Esophagus muscularis mucosa (tissue), 4 donors: ENCODE results near the gene ZNF45. TPM values are rescaled to one million over a fixed set of nuclear protein-coding genes. Genes with fewer than 3 reads are reported as not detected.
"Not testable (repeated sequence)": the region's sequence is repeated elsewhere in the genome, so short reads cannot be mapped to it uniquely, and the experiment has no call there.

ENCODE experiments used
- DNase-seq: peaks from one replicate; pipeline ENCODE4 v3.0.0-alpha.2; 2017; ENCODE audit errors: extremely low spot score
- H3K27ac ChIP-seq, 4 donors: fragments of 200-600 bp; sonication (generic); replicated peaks in 1 of 4; 1 replicate in 3 of 4; 2 replicates in 1 of 4; pipeline ENCODE4 v1.5.1; 2016 to 2019; ENCODE audit warnings: mild to moderate bottlenecking in 1 of 4
- H3K27me3 ChIP-seq, 4 donors: fragments of 200-600 bp; sonication (generic); one replicate each; pipeline versions ENCODE4 v1.5.1 to v1.6.0; 2016 to 2019
- H3K36me3 ChIP-seq, 4 donors: fragments of 200-600 bp; sonication (generic); one replicate each; pipeline ENCODE4 v1.5.1; 2016 to 2019
- H3K4me1 ChIP-seq, 4 donors: fragments of 200-600 bp; sonication (generic); one replicate each; pipeline ENCODE4 v1.5.1; 2016 to 2019
- H3K4me3 ChIP-seq, 4 donors: fragments of 200-600 bp; sonication (generic); 1 replicate in 2 of 4; 2 replicates in 2 of 4; pipeline ENCODE4 v1.5.1; 2016 to 2019; ENCODE audit warnings: mild to moderate bottlenecking in 4 of 4, moderate library complexity in 1 of 4
- H3K9me3 ChIP-seq, 4 donors: fragments of 200-600 bp; sonication (generic); 1 replicate in 3 of 4; 2 replicates in 1 of 4; pipeline ENCODE4 v1.5.1; 2016 to 2019
- CTCF ChIP-seq, 3 experiments: fragments of 200-600 bp in 2 of 3; fragments of 450-650 bp in 1 of 3; sonication (generic) in 2 of 3; IDR thresholded peaks; one replicate each; pipeline ENCODE4 v1.5.1; 2017 to 2019; ENCODE audit warnings: antibody characterized with exemption in 3 of 3, mild to moderate bottlenecking in 2 of 3, moderate library complexity in 1 of 3
- EP300 ChIP-seq: sonication (generic); formaldehyde crosslinking; IDR thresholded peaks from one replicate; pipeline ENCODE4 v1.6.1; 2017; ENCODE audit warnings: antibody characterized with exemption
- POLR2A ChIP-seq: fragments of 450-650 bp; IDR thresholded peaks from one replicate; pipeline ENCODE4 v1.6.1; 2017; ENCODE audit warnings: antibody characterized with exemption, moderate library complexity, mild to moderate bottlenecking, low read depth
- POLR2AphosphoS5 ChIP-seq, 2 donors: sonication (generic); formaldehyde crosslinking; IDR thresholded peaks; one replicate each; pipeline ENCODE4 v1.6.1; 2017; ENCODE audit warnings: antibody characterized with exemption in 2 of 2
- WGBS: methylation state at CpG from one replicate; pipeline ENCODE4 v1.1.5; 2018; 5-methylcytosine and 5-hydroxymethylcytosine counted together
- intact Hi-C: fragments of 100-400 bp; cut with DNase I; formaldehyde crosslinking; loops from one replicate; pipeline ENCODE4 v1.15.1; 2023
- small RNA-seq, 3 donors: library from RNA; depleted of rRNA; stranded (forward); fragments of <200 nt; gene quantifications; one replicate each; pipeline ENCODE3, GENCODE V24; 2016
- total RNA-seq, 4 donors: library from RNA; depleted of rRNA; stranded (reverse); fragments of >200 nt; gene quantifications; one replicate each; pipeline versions ENCODE4 v1.1.0 to v1.2.1, GENCODE V29; 2016

ZNF45 gene
- total RNA-seq, 4 donors from 2014 or later, result 10.1 to 13.1 (median 12.5) TPM

DNA sequence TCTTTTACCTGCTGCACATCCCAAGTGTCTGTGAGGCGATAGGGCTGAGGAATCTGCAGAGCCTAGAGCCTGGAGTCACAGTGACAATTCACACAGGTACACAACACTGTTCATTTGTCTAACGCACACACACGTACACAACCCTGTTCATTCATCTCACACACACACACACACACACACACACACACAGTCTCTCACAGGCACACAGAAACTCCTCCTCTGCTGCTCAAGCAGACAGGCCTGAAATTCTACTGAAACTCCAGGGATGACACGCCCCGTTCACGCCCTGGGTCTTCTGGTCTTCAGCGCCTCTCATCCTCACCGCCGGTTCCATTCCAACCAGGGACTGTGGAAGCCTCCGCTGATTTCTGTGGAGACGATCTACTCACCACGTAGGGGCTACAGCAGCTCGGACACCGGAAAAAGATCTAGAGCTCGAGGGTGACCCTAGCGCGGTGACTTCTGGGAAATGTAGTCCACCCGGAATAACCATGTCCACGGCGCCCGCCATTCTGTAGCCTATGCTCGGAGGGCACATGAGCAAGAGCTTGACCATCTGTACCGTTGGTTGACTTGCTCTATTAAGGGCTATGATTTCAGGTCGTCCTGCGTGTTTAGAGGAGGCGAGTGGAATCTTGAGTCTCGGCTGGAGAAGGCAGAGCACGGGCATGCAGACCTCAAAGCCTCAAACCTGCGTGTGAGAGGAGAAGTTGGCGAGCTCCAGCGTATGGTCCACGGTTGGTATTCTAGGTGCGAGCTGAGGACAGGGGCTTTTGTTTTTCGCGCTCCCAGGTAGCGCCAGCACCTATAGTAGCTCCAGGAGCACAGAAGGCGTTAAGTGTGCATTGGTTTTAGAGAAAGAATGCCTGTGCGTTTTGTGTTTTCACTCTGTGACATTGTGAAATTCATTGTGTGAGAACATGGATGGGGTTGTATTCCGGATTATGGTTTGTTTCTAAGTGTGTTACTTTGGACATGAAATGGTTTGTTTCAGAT, 33.4 kb downstream of the ZNF45 start:
- DNase-seq, result peak; percentile 92
- H3K4me1 ChIP-seq, result peaks cover 12 to 17% (median 14%) of the 10 kb centered on the region in 4 donors
- 26% methylated on average over 19 of the region's 39 CpGs for WGBS
- H3K27ac ChIP-seq, result peak overlapping the region in 2 of 4 donors; percentile 58 to 60
- peak overlapping the region; percentile 53 to 65 (median 58) for H3K4me3 ChIP-seq
- peaks cover 0 to 86% (median 47%) of the 10 kb centered on the region in 4 donors for H3K9me3 ChIP-seq
- intact Hi-C loops, result no loop called here
- no peaks in the 10 kb centered on the region for H3K27me3 ChIP-seq
- TF ChIP-seq POLR2A (no peak), POLR2AphosphoS5 (IDR thresholded peaks at IDR 0.05) (peak in 1 of 2 donors; percentile 71)
- H3K36me3 ChIP-seq, result peaks cover 0 to 25% (median 0%) of the 10 kb centered on the region in 4 donors

GRCh38 chr19:43895727-43896308, 39.3 kb downstream of the ZNF45 start:
- DNase-seq, result no peak
- Histone ChIP-seq H3K36me3 (peaks cover 0 to 29% (median 0%) of the 10 kb centered on the region in 4 donors), H3K27ac (no peak overlapping the region), H3K27me3 (no peaks in the 10 kb centered on the region), H3K4me3 (no peak overlapping the region), H3K4me1 (peaks cover under 1 to 4% (median 3%) of the 10 kb centered on the region in 4 donors), H3K9me3 (peaks cover 0 to 73% (median 46%) of the 10 kb centered on the region in 4 donors)
- intact Hi-C loops, result no loop called here
- TF ChIP-seq POLR2AphosphoS5 (IDR thresholded peaks at IDR 0.05), result no peak
- 98% methylated on average over 2 of the region's 2 CpGs for WGBS

DNA sequence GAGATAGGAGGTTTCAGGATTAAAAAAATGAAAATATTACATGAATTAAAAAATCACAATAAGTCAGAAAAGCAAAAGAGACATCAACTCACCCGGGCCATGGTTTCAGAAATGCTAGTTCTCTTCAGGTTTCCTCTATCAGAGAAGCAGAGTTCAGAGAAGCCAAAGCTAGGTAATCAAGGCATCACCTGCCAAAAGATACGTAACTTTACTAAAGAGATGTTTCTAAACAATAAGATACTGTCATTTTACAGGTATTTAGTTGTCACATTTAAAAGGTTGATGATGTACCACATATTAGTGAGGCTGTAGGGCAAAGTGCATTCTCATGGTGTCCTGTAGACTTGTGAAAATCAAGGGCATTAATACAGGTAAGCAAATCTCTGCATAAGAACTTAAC, 51.2 kb downstream of the ZNF45 start, which contains the start of gene ZNF404:
ZNF404 (minus strand) TSS at position 101 of the 400 bp plus-strand sequence.
- Histone ChIP-seq H3K36me3 (peaks cover 5 to 42% (median 23%) of the 10 kb centered on the region in 4 donors), H3K27me3 (no peaks in the 10 kb centered on the region), H3K9me3 (peaks cover 4 to 95% (median 89%) of the 10 kb centered on the region in 4 donors), H3K4me3 (no peak within 1 kb of the TSS), H3K4me1 (no peaks in the 10 kb centered on the region), H3K27ac (no peak within 1 kb of the TSS)
- TF ChIP-seq EP300, result no peak
- intact Hi-C loops, result no loop called here
- no peak for DNase-seq
- 90% methylated on average over 2 of the region's 2 CpGs for WGBS

GRCh38 chr19:43880483-43880882, 54.6 kb downstream of the ZNF45 start:
- WGBS, result 90% methylated on average over 5 of the region's 5 CpGs
- H3K4me1 ChIP-seq, result no peaks in the 10 kb centered on the region
- peaks cover 8 to 56% (median 29%) of the 10 kb centered on the region in 4 donors for H3K36me3 ChIP-seq
- H3K4me3 ChIP-seq, result no peak overlapping the region
- H3K27ac ChIP-seq, result no peak overlapping the region
- H3K9me3 ChIP-seq, result peaks cover 4 to 90% (median 88%) of the 10 kb centered on the region in 4 donors
- intact Hi-C loops, result no loop called here
- TF ChIP-seq EP300 (no peak), CTCF (IDR thresholded peaks at IDR 0.05) (no peak), POLR2AphosphoS5 (IDR thresholded peaks at IDR 0.05) (no peak), POLR2A (no peak)
- no peaks in the 10 kb centered on the region for H3K27me3 ChIP-seq
- no peak for DNase-seq

GRCh38 chr19:43872547-43873336, 62.3 kb downstream of the ZNF45 start:
- TF ChIP-seq POLR2A (no peak), POLR2AphosphoS5 (IDR thresholded peaks at IDR 0.05) (no peak), EP300 (no peak), CTCF (IDR thresholded peaks at IDR 0.05) (no peak)
- H3K36me3 ChIP-seq, result peaks cover 0 to 34% (median 26%) of the 10 kb centered on the region in 4 donors
- peaks cover 10 to 97% (median 94%) of the 10 kb centered on the region in 4 donors for H3K9me3 ChIP-seq
- H3K27ac ChIP-seq, result no peak overlapping the region
- H3K4me3 ChIP-seq, result no peak overlapping the region
- H3K4me1 ChIP-seq, result no peaks in the 10 kb centered on the region
- H3K27me3 ChIP-seq, result no peaks in the 10 kb centered on the region
- 95% methylated on average over 5 of the region's 5 CpGs for WGBS
- intact Hi-C loops, result no loop called here
- DNase-seq, result no peak

DNA sequence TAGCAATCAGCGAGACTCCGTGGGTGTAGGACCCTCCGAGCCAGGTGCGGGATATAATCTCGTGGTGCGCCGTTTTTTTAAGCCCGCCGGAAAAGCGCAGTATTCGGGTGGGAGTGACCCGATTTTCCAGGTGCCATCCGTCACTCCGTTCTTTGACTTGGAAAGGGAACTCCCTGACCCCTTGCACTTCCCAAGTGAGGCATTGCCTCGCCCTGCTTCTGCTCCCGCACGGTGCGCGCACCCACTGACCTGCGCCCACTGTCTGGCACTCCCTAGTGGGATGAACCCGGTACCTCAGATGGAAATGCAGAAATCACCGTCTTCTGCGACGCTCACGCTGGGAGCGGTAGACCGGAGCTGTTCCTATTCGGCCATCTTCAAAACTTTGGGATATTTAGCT, 68.2 kb downstream of the ZNF45 start:
- H3K27ac ChIP-seq, DNase-seq, H3K4me3 ChIP-seq, H3K36me3 ChIP-seq, H3K4me1 ChIP-seq, intact Hi-C loops, H3K27me3 ChIP-seq: not testable (repeated sequence)
- WGBS, result 95% methylated on average over 23 of the region's 28 CpGs
- peaks cover 0 to 79% (median 77%) of the 10 kb centered on the region in 4 donors for H3K9me3 ChIP-seq

Small RNAs within 50 kb of the gene (small RNA-seq; reads per million reads assigned to genes)
- gene AC006213.5, result 0 reads per million in 3 donors

Other genes starting within 250 kb of the ZNF45 start
- not detected for gene IRGC, start 219.2 kb downstream of the ZNF45 start, total RNA-seq
- gene SMG9, start 180.3 kb downstream of the ZNF45 start, total RNA-seq, result 10 to 100 TPM in 3 of 4 donors, 1 to 10 TPM in 1; 7.5 to 25.6 (median 22.3) TPM
- gene KCNN4, start 154.3 kb downstream of the ZNF45 start, total RNA-seq, result 1 to 10 TPM; 1.7 to 6.7 (median 1.9) TPM
- gene LYPD5, start 132.8 kb downstream of the ZNF45 start, total RNA-seq, result 10 to 100 TPM in 1 of 4 donors, 1 to 10 TPM in 3; 2.8 to 12.0 (median 8.2) TPM
- 10 to 100 TPM in 1 of 4 donors, 1 to 10 TPM in 3; 6.4 to 11.5 (median 7.5) TPM for gene ZNF283, start 108.0 kb downstream of the ZNF45 start, total RNA-seq
- gene ZNF404, start 51.3 kb downstream of the ZNF45 start, total RNA-seq, result 1 to 10 TPM; 1.4 to 5.0 (median 3.5) TPM
- 1 to 10 TPM; 3.5 to 7.1 (median 5.2) TPM for gene ZNF221, start 15.9 kb upstream of the ZNF45 start, total RNA-seq
- 1 to 10 TPM; 5.3 to 6.2 (median 5.9) TPM for gene ZNF155, start 48.9 kb upstream of the ZNF45 start, total RNA-seq
- 1 to 10 TPM; 2.7 to 7.5 (median 3.5) TPM for gene ZNF230, start 67.7 kb upstream of the ZNF45 start, total RNA-seq
- 1 to 10 TPM; 1.2 to 3.8 (median 2.3) TPM for gene ZNF222, start 90.1 kb upstream of the ZNF45 start, total RNA-seq
- 1 to 10 TPM in 3 of 4 donors, under 1 TPM in 1; 0.83 to 2.6 (median 2.5) TPM for gene ZNF223, start 116.8 kb upstream of the ZNF45 start, total RNA-seq
- 1 to 10 TPM; 1.3 to 2.9 (median 2.5) TPM for gene ZNF284, start 136.9 kb upstream of the ZNF45 start, total RNA-seq
- 10 to 100 TPM; 12.4 to 28.7 (median 16.2) TPM for gene ZNF224, start 159.1 kb upstream of the ZNF45 start, total RNA-seq
- 1 to 10 TPM; 3.3 to 6.2 (median 3.9) TPM for gene ZNF225, start 178.1 kb upstream of the ZNF45 start, total RNA-seq
- gene ZNF234, start 206.3 kb upstream of the ZNF45 start, total RNA-seq, result 1 to 10 TPM; 5.4 to 7.0 (median 5.7) TPM
- 10 to 100 TPM; 12.9 to 14.4 (median 13.2) TPM for gene ZNF226, start 229.8 kb upstream of the ZNF45 start, total RNA-seq